ENCODE data around the gene ZNF189. TPM values are rescaled to one million over a fixed set of nuclear protein-coding genes. Genes with fewer than 3 reads are reported as not detected.

The ZNF189 gene
- total RNA-seq, 1 donor from 2014 or later: 20.7 TPM

DNA sequence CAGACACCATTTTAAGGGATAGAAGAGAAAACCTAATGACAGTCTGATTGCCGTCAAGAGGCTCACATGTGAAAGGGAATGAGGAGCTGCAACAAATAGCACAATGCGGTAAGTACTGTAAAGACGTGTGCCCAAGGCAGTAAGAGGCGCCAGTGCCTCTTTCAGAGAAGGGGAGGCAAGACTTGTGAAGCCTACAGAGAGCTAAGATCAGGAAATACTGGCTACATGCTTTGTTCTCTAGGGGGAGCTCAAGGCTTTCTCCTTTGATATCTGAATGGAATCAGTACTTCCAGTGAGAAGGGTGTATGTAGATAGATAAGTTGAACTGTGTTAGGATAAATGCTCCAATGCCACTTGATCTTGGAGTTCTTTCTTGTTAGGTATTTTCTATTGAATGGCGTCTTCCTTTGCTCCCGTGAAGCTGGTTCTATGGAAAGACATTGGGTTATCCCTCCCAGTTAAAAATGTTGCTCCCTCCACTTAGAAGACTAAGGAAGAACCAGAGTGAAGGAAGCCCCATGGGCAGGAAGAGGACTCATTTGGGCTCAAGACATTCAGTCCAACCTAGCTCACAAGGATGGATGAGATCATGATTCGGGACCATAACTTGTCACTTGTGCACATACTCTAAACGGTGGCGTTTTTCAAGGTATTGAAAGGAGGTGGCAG lies 60.4 kb downstream of the ZNF189 start:
- DNase-seq: no peak
- Histone ChIP-seq H3K27ac (no peak overlapping the region), H3K9me3 (no peaks in the 10 kb centered on the region), H3K4me3 (no peak overlapping the region), H3K4me1 (no peaks in the 10 kb centered on the region), H3K36me3 (no peaks in the 10 kb centered on the region), H3K27me3 (ENCODE audit: low read depth) (no peaks in the 10 kb centered on the region)
- peak; percentile 74 for TF ChIP-seq CTCF (IDR thresholded peaks at IDR 0.05)
- intact Hi-C loops (cut with DNase I): no loop called here
- peak; percentile 84 to 96 for ATAC-seq

Other genes with a start within 250 kb of the ZNF189 start
- not detected for gene BAAT, start 13.8 kb upstream of the ZNF189 start, total RNA-seq
- gene MRPL50, start 233 bp upstream of the ZNF189 start, total RNA-seq: 10.9 TPM
- gene ALDOB, start 36.9 kb downstream of the ZNF189 start, total RNA-seq: 0.38 TPM
- 50.7 TPM for gene RNF20, start 135.0 kb downstream of the ZNF189 start, total RNA-seq
- not detected for gene PPP3R2, start 196.1 kb downstream of the ZNF189 start, total RNA-seq

Measured in lower lobe of right lung (tissue), 2 donors.